ENCODE results near the gene DCP1A.
"Not testable (repeated sequence)": the region's sequence is repeated elsewhere in the genome, so short reads cannot be mapped to it uniquely, and the experiment has no call there.

Gene DCP1A

DNA sequence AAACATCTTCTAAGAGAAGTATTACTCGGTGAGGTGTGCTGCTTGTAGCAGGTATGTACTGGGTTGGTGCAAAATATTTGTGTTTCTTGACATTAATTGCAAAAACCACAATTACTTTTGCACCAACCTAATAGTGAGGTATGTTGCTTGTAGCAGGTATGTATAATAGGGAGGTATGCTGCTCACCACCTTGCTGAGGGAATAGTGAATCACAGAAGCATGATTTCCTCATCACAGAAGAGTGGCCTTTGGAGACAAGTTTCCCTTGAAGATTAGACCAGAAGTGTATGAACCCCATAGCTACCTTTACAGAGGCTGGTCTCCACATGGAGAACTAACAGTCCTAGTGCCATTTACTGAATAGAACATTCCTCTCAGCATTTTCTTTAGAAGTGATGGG, 15.5 kb downstream of the DCP1A start:
- TF ChIP-seq CTCF (IDR thresholded peaks at IDR 0.05; ENCODE audit: low read depth, low read length), result no peak
- DNase-seq (ENCODE audit: low read depth in 2 of 2), result no peak
- no peak overlapping the region for H3K4me3 ChIP-seq (replicated peaks in 1 of 2; ENCODE audit: low read depth in 2 of 2, low read length in 2 of 2)

DNA sequence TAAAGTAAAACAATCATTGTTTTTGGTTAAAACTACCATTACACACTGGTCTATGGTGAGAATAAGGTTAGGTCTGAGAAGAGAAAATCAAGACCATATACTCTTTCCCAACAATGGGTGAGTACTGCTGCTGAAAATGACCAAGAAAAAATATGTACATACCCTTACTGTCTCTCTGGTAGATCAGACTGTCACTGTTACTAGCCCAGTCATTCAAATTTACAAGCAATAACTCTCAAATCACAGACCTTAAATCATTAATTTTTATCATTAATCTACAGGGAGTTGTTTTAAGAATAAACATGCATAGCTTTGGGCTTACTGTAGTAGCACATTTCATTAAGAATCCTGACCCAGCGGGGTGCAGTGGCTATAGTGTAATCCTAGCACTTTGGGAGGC, 17.4 kb downstream of the DCP1A start:
- DNase-seq (ENCODE audit: low read depth in 2 of 2), result no peak
- TF ChIP-seq CTCF (IDR thresholded peaks at IDR 0.05; ENCODE audit: low read depth, low read length), result no peak
- no peak overlapping the region for H3K4me3 ChIP-seq (replicated peaks in 1 of 2; ENCODE audit: low read depth in 2 of 2, low read length in 2 of 2)

DNA sequence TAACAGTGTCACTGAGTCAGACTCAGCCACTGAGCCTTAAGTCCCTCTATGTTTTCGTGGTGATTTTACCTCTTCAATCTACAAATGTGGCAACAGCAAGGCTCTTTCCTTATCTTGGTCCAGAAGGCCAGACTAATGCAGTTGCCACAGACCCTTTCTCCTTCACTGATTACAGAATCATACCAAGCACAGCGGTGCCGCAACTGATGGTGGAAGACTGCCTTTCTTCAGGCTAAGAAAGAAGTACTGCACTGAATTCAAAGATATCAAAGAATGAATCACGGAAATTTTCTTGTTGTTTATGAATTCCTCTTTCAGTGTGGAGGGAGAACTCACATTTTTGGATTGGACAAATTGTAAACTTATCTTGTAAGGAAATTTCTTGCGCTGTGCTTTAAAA, 18.6 kb downstream of the DCP1A start:
- no peak overlapping the region for H3K4me3 ChIP-seq (replicated peaks in 1 of 2; ENCODE audit: low read depth in 2 of 2, low read length in 2 of 2)
- no peak for TF ChIP-seq CTCF (IDR thresholded peaks at IDR 0.05; ENCODE audit: low read depth, low read length)
- peak in 1 of 2 donors; percentile 52 for DNase-seq (ENCODE audit: low read depth in 2 of 2)

- peak in 1 of 2 donors; percentile 54 for DNase-seq (ENCODE audit: low read depth in 2 of 2)
Measured at GRCh38 chr3:53327986-53328385, 19.4 kb downstream of the DCP1A start.

GRCh38 chr3:53324105-53324504, 23.2 kb downstream of the DCP1A start:
- DNase-seq (ENCODE audit: low read depth in 2 of 2), result peak in 1 of 2 donors; percentile 19
- no peak for TF ChIP-seq CTCF (IDR thresholded peaks at IDR 0.05; ENCODE audit: low read depth, low read length)
- no peak overlapping the region for H3K4me3 ChIP-seq (replicated peaks in 1 of 2; ENCODE audit: low read depth in 2 of 2, low read length in 2 of 2)

More at GRCh38 chr3:53327986-53328385, 19.4 kb downstream of the DCP1A start:
- not testable (repeated sequence) for H3K4me3 ChIP-seq (replicated peaks in 1 of 2; ENCODE audit: low read depth in 2 of 2, low read length in 2 of 2)

- no peak for DNase-seq (ENCODE audit: low read depth in 2 of 2)
- H3K4me3 ChIP-seq (replicated peaks in 1 of 2; ENCODE audit: low read depth in 2 of 2, low read length in 2 of 2), result no peak overlapping the region
- no peak for TF ChIP-seq CTCF (IDR thresholded peaks at IDR 0.05; ENCODE audit: low read depth, low read length)
Measured at GRCh38 chr3:53320697-53321096, 26.6 kb downstream of the DCP1A start.

DNA sequence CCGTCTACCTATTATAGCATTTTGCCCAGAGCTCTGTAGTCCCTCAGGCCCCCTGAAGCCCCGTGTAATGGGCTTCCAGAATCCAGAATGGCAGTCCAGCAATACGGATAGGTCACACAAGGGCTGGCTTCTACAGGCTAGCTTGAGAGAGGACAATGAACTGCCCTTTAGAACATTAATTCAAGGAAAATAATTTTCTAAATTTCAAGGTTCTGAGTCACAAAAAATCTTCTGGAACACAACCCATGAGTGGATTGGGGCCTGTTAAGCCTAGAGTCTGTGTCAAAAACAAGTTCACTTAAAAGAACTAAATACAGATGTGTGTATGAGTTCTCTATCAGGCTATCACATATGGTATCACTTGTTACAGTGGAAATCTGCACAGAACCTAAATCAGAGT, 28.8 kb downstream of the DCP1A start:
- H3K4me3 ChIP-seq (replicated peaks in 1 of 2; ENCODE audit: low read depth in 2 of 2, low read length in 2 of 2), result no peak overlapping the region
- TF ChIP-seq CTCF (IDR thresholded peaks at IDR 0.05; ENCODE audit: low read depth, low read length), result no peak
- peak; percentile 43 to 66 for DNase-seq (ENCODE audit: low read depth in 2 of 2)
